BJ (cell line): ENCODE measurements around the gene ALG14. TPM values are rescaled to one million over a fixed set of nuclear protein-coding genes. Genes with fewer than 3 reads are reported as not detected.

Experiments
- CTCF ChIA-PET: fragments of 350-600 bp; formaldehyde crosslinking; extraction: SDS; loops from one replicate; lab custom pipeline; 2021; ENCODE audit warnings: antibody characterized with exemption, inconsistent platforms; lab: Yijun Ruan, JAX
- POLR2A ChIA-PET: fragments of 300-600 bp; sonication (Branson Sonifier 250); formaldehyde crosslinking; extraction: SDS; loops from one replicate; lab custom pipeline; 2021; ENCODE audit warnings: antibody characterized with exemption; lab: Charles Lee
- DNase-seq: peaks from one replicate; pipeline ENCODE4 v3.0.0-alpha.2; 2011; ENCODE audit warnings: low read depth
- H3K27me3 ChIP-seq: 2 replicates; pipeline ENCODE4 v1.6.0; 2011; ENCODE audit warnings: low read length; ENCODE audit not compliant: control insufficient read depth, insufficient read depth
- H3K36me3 ChIP-seq: 2 replicates; pipeline ENCODE4 v1.5.1; 2011; ENCODE audit warnings: low read length; ENCODE audit not compliant: control insufficient read depth, insufficient read depth
- H3K4me3 ChIP-seq: 2 replicates; pipeline ENCODE4 v1.5.1; 2011; ENCODE audit warnings: low read depth, mild to moderate bottlenecking, control low read depth, low read length
- polyA plus RNA-seq: library from polyadenylated mRNA; depleted of rRNA; stranded (reverse); fragments of >200 nt; gene quantifications from 2 replicates; pipeline ENCODE4 v1.2.3, GENCODE V29; 2011
- TF ChIP-seq, protein P1 (sequence below): IDR thresholded peaks from 2 replicates; pipeline ENCODE4 v1.5.1; 2011; ENCODE audit warnings: low read depth, mild to moderate bottlenecking, control low read depth, inconsistent platforms, low read length, moderate library complexity; ENCODE audit not compliant: insufficient read depth

ALG14 gene
- polyA plus RNA-seq, 1 experiment, result 2.3 TPM

DNA sequence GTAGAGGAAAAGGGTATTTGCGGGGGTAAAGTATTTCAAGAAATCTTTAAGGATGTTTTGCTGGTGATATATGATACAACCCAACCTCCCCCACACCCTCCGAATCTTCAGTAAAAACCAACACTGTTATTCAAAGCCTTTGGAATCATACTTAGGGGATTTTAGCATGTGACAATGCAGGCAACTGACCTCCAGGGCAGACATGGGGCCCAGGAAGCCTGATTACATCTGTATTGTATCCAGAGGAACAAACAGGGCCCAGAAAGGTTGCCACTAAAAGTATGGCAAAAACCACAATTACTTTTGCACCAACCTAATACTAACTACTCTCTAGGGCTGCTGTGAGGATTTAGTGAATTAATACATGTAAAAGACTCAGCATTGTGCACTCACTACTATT lies 102.0 kb downstream of the ALG14 start:
- Histone ChIP-seq H3K36me3 (no peaks in the 10 kb centered on the region), H3K4me3 (no peak overlapping the region), H3K27me3 (no peaks in the 10 kb centered on the region)
- ChIA-PET CTCF (no interaction called here), POLR2A (no interaction called here)
- DNase-seq, result no peak
- TF ChIP-seq, protein P1, sequence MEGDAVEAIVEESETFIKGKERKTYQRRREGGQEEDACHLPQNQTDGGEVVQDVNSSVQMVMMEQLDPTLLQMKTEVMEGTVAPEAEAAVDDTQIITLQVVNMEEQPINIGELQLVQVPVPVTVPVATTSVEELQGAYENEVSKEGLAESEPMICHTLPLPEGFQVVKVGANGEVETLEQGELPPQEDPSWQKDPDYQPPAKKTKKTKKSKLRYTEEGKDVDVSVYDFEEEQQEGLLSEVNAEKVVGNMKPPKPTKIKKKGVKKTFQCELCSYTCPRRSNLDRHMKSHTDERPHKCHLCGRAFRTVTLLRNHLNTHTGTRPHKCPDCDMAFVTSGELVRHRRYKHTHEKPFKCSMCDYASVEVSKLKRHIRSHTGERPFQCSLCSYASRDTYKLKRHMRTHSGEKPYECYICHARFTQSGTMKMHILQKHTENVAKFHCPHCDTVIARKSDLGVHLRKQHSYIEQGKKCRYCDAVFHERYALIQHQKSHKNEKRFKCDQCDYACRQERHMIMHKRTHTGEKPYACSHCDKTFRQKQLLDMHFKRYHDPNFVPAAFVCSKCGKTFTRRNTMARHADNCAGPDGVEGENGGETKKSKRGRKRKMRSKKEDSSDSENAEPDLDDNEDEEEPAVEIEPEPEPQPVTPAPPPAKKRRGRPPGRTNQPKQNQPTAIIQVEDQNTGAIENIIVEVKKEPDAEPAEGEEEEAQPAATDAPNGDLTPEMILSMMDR, result no peak

DNA sequence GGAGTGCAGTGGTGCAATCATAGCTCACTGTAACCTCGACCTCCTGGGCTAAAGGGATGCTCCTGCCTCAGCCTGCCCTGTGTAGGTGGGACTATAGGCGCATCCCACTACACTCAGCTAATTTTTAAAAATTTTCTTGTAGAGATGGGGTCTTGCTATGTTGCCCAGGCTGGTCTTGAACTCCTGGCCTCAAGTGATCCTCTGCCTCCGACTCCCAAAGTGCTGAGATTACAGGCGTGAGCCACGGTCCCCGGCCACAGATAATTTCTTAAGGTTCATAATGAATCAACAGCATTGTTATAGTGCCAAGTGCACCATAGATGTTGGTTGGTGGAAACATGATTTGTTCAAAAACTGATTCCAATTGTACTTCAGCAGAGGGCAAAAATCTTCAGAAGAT lies 103.6 kb downstream of the ALG14 start:
- CTCF ChIA-PET, result interaction anchor here (1.3 to 1.5 kb wide), 2 partner anchors 14 to 75 kb away, joined by 3 read pairs; no protein-coding TSS in a partner anchor
- TF ChIP-seq, protein P1, result no peak
- no peaks in the 10 kb centered on the region for H3K36me3 ChIP-seq
- no peak overlapping the region for H3K4me3 ChIP-seq
- no peaks in the 10 kb centered on the region for H3K27me3 ChIP-seq
- POLR2A ChIA-PET, result no interaction called here
- DNase-seq, result no peak

DNA sequence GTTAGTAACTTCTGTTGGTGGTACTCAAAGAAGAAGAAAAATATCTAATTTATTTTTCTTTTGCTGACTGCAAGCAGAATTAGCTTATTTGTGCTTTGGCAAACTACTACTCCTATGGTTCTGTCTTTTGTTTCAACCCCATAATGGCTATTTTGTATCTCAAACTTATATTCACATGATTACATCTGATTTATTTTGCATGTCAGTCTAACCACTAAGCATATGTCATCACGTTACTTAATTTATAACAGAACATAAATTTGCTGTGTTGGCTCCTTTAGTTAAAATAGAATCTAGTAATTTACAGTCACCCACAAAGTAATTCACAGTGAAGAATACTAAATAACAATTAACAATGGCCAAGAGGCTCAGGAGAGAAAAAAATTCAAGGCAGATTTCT lies 106.7 kb downstream of the ALG14 start:
- ChIA-PET CTCF (interaction anchor here (1.7 kb wide), 1 partner anchor 112 kb away, joined by 4 read pairs; no protein-coding TSS in a partner anchor), POLR2A (no interaction called here)
- H3K27me3 ChIP-seq, result no peaks in the 10 kb centered on the region
- no peak overlapping the region for H3K4me3 ChIP-seq
- TF ChIP-seq, protein P1, result no peak
- DNase-seq, result no peak
- H3K36me3 ChIP-seq, result no peaks in the 10 kb centered on the region

DNA sequence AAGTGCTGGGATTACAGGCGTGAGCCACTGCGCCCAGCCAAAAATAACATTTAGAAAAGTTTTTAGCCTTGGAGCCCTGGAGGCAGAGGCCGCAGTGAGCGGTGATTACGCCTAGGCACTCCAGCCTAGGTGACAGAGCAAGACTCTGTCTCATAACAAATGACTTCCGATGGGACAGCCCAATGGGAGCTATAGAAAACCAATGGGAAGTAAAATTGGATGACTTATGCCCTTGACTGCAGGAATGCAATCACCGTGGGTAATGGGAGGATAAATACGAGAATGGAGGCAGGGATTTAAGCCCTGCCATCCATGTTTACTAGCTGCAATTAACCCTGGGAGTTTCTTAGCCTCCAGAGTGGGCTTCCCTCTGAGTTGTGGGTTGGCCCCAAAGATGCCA lies 108.9 kb downstream of the ALG14 start:
- ChIA-PET POLR2A (no interaction called here), CTCF (no interaction called here)
- DNase-seq, result no peak

DNA sequence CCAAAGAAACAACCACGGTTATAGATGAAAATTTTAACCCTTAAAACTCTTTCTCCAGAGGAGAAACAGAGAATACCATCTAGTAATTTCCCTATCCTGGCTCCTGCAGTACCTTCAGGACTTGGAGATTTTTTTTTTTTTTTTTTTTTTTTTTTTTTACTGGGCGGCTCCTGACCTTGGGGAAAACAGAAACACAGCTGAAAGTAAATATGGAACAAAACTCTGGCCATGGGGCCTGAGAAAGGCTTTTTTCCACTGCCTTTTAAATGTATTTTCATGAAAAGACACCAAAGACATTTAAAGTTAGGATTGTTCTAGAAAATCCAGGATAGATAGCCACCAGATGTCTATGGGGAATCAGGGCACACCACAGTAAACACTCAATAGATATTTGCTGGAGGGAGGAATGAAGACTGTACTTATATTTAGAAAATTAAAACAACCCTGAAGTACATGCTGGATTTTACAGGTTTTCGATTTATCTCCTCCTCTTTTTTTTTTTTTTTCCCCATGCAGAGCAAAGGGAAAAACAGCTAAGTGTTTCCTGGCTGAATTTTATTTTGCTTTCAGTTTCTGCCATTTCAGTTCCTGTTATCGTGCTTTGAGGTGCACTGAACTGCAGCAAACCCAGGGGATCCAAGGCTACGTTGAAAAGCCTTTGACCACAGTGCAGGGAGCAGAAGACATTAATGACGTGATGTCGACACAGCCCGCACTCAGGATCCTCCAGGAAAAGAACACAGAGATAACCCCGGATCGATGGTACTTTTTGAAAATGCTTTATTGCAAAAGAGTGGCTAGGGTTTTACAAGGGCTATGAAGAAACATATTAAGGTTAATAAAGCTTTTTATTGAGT lies 110.1 kb downstream of the ALG14 start:
- TF ChIP-seq, protein P1, result no peak
- ChIA-PET CTCF (interaction anchor here (1.3 to 1.7 kb wide), 2 partner anchors 9 to 13 kb away, joined by 4 read pairs; no protein-coding TSS in a partner anchor), POLR2A (no interaction called here)

More for the DNA sequence above, 108.9 kb downstream of the ALG14 start:
- no peak overlapping the region for H3K4me3 ChIP-seq
- TF ChIP-seq, protein P1, result no peak
- H3K36me3 ChIP-seq, result no peaks in the 10 kb centered on the region
- no peaks in the 10 kb centered on the region for H3K27me3 ChIP-seq

More for the DNA sequence above, 110.1 kb downstream of the ALG14 start:
- no peak for DNase-seq
- peak overlapping the region; percentile 29 for H3K4me3 ChIP-seq
- H3K27me3 ChIP-seq, result no peaks in the 10 kb centered on the region
- no peaks in the 10 kb centered on the region for H3K36me3 ChIP-seq
